RWPE2 (cell line): ENCODE measurements around the gene MYH16.

Experiments
- ATAC-seq: fragments of 200-7000 bp; cut with Tn5 transposase; 3 replicates; pipeline ENCODE4 v1.9.1; 2021; ENCODE audit warnings: low read depth
- DNase-seq: peaks from one replicate; pipeline ENCODE4 v3.0.0-alpha.2; 2020; ENCODE audit warnings: low spot score
- H3K27ac ChIP-seq: fragments of 450-650 bp; 2 replicates; pipeline ENCODE4 v1.5.1; 2017; ENCODE audit warnings: mild to moderate bottlenecking; ENCODE audit not compliant: poor library complexity, severe bottlenecking
- H3K27me3 ChIP-seq: fragments of 250-450 bp; sonication (Bioruptor Pico); 2 replicates; pipeline ENCODE4 v1.5.1; 2021; ENCODE audit warnings: mild to moderate bottlenecking, moderate library complexity; ENCODE audit not compliant: insufficient read depth, poor library complexity, severe bottlenecking
- H3K36me3 ChIP-seq: fragments of 250-450 bp; sonication (Bioruptor Pico); 2 replicates; pipeline ENCODE4 v1.5.1; 2020; ENCODE audit warnings: low read depth, mild to moderate bottlenecking, moderate library complexity
- H3K4me1 ChIP-seq: fragments of 250-450 bp; sonication (Bioruptor Pico); 2 replicates; pipeline ENCODE4 v1.5.1; 2021; ENCODE audit warnings: mild to moderate bottlenecking, moderate library complexity; ENCODE audit not compliant: insufficient read depth, poor library complexity, severe bottlenecking
- H3K4me3 ChIP-seq: fragments of 250-450 bp; sonication (Bioruptor Pico); 2 replicates; pipeline ENCODE4 v1.5.1; 2021; ENCODE audit warnings: mild to moderate bottlenecking, moderate library complexity; ENCODE audit not compliant: severe bottlenecking
- H3K9me3 ChIP-seq: fragments of 250-450 bp; sonication (Bioruptor Pico); 2 replicates; pipeline ENCODE4 v1.5.1; 2021; ENCODE audit warnings: mild to moderate bottlenecking, moderate library complexity; ENCODE audit not compliant: severe bottlenecking
- CTCF ChIP-seq: fragments of 450-650 bp; IDR thresholded peaks from one replicate; pipeline ENCODE4 v1.5.1; 2017; ENCODE audit warnings: mild to moderate bottlenecking, moderate library complexity; ENCODE audit not compliant: poor library complexity, severe bottlenecking

MYH16 gene

GRCh38 chr7:99243751-99244337 lies 28.8 kb upstream of the MYH16 start:
- no peaks in the 10 kb centered on the region for H3K9me3 ChIP-seq
- no peak overlapping the region for H3K4me3 ChIP-seq
- H3K27me3 ChIP-seq: no peaks in the 10 kb centered on the region
- peaks cover 6% of the 10 kb centered on the region for H3K4me1 ChIP-seq
- H3K36me3 ChIP-seq: no peaks in the 10 kb centered on the region
- TF ChIP-seq CTCF: no peak
- no peak for ATAC-seq
- peak overlapping the region; percentile 62 for H3K27ac ChIP-seq
- no peak for DNase-seq

DNA sequence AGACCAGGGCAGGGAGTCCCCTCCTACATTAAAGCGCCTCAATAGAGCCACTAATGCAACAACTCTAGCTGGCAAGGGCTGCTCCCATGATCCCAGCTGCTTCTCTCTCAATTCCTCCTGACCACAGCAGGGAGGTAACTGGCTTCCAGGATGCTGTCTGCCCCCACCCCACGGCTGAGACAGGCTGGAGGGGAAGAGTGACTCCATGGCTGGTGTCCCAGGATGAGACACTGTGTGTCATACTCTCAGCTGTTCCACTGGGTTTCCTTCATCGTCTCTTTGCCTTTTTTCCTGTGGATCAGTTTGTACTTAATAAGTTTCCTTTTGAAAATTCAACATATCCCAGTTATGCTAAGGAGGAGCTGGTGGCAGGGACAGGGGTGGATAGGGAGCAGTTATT lies 27.7 kb upstream of the MYH16 start:
- peaks cover 6% of the 10 kb centered on the region for H3K4me1 ChIP-seq
- H3K36me3 ChIP-seq: no peaks in the 10 kb centered on the region
- DNase-seq (no peak), ATAC-seq (peak; percentile 74)
- H3K4me3 ChIP-seq: no peak overlapping the region
- H3K27ac ChIP-seq: peak overlapping the region; percentile 62
- no peaks in the 10 kb centered on the region for H3K9me3 ChIP-seq
- H3K27me3 ChIP-seq: no peaks in the 10 kb centered on the region
- TF ChIP-seq CTCF: no peak

GRCh38 chr7:99248391-99249095 lies 24.1 kb upstream of the MYH16 start:
- peaks cover 6% of the 10 kb centered on the region for H3K4me1 ChIP-seq
- no peak for ATAC-seq
- H3K4me3 ChIP-seq: no peak overlapping the region
- H3K36me3 ChIP-seq: no peaks in the 10 kb centered on the region
- no peak overlapping the region for H3K27ac ChIP-seq
- no peaks in the 10 kb centered on the region for H3K27me3 ChIP-seq
- no peak for DNase-seq
- TF ChIP-seq CTCF: no peak
- H3K9me3 ChIP-seq: no peaks in the 10 kb centered on the region

DNA sequence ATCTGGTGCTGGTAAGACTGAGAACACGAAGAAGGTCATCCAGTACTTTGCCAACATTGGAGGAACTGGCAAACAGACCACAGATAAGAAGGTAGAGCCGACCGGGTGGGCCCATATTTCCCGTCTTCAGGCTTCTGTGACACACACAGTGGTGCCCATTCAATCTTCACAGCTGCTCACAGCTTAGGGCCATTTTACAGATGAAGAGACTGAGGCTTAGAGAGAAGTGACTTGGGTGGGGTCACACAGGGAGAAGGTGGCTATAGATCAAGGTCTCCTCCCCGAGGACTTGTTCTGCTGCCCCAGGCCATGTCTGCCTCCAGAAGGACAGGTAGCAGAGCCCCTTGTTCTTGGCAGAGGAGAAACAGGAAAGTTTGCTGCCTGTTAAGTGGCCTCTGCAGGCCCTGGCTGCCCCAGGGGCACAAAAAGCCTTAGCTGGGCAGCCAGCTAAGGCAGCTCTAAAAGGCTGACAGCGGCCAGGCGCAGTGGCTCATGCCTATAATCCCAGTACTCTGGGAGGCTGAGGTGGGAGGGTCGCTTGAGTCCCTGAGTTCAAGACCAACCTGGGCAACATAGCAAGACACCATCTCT lies 22.6 kb upstream of the MYH16 start:
- Histone ChIP-seq H3K9me3 (no peaks in the 10 kb centered on the region), H3K4me1 (peaks cover 7% of the 10 kb centered on the region), H3K36me3 (no peaks in the 10 kb centered on the region), H3K27me3 (no peaks in the 10 kb centered on the region), H3K27ac (no peak overlapping the region), H3K4me3 (no peak overlapping the region)
- no peak for DNase-seq
- ATAC-seq: no peak
- TF ChIP-seq CTCF: no peak
